ENCODE results near the gene PARD3B.

- TF ChIP-seq CTCF (IDR thresholded peaks at IDR 0.05): no peak
- no peak for TF ChIP-seq POLR2A (IDR thresholded peaks at IDR 0.05)
These were observed 128.6 kb downstream of the PARD3B start for GRCh38 chr2:204673877-204674276.
